ENCODE data around the gene WDR26.
A peak's percentile ranks its signal among the peaks of the same experiment; 100 is the strongest.
"Not testable (repeated sequence)": the region's sequence is repeated elsewhere in the genome, so short reads cannot be mapped to it uniquely, and the experiment has no call there.

The WDR26 gene

DNA sequence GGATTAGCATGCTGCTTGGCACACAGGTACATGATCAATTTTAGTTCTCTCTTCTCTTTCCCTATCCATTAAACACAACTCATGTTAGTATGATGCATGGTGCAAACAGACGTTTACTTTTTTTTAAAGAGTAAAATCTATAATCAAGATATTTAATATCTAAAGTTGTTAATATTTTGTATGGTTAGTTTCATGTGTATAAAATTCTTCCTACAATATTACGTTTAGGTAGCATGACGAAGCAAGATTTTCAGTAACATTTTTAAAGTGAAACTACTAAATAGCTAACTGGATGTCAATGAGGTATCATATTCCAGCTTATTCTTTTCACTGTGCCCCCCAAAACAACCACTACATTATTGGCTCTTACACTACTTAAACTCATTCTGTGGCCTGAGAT lies 41.3 kb downstream of the WDR26 start:
- no peak for DNase-seq (ENCODE audit: low spot score)

DNA sequence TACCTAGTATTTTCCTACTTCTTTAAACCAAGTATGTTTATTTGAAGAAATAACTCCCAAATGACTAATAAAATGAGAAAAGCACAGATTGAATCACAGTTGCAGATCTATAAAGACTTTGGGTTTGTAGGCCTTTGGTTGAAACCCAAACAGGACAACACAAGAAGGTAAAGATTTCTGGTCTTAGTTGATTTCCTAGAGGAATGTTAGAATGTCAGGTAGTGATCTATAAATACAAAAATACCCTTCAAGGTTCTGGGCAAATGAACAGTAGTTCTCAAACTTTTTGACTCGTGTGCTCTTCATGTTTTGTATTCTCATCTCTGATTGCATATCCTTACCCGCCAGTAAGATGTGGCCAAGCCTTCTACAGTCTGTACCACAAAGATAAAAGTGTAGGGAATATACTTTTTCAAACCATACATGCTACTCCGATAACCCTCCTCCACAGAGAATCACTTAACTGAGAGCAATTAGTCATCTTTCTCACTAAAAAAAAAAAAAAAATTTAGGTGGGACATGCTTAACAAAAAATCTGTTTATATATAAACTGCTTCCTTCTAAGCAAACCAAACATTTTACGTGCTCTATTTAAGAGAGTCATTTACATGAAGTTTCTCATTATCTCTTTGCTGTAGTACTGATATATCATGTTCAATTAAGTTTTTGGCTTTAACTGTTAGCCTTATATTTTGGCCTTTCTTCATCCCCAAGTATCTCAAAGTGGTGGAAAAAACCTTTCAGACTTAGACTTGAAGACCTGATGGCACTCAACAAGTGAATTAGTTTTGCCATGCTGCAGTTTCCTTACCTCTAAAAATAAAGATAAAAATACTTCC lies 42.0 kb downstream of the WDR26 start:
- no peak for DNase-seq (ENCODE audit: low spot score)

DNA sequence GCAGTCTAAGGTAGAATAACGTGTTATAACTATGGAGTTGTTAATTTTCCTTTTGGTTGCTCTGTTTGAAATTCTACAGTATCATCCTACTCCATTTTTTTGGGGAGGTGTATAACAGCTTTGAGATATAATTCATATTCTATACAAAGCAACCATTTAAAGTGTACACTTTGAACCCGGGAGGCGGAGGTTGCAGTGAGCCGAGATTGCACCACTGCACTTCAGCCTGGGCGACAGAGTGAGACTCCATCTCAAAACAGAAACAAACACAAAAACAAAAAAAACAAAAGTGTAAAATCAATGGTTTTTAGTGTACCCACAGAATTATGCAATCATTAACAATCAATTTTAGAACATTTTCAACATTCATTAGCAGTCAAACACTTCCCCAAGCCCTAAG lies 44.1 kb downstream of the WDR26 start:
- no peak for DNase-seq (ENCODE audit: low spot score)

DNA sequence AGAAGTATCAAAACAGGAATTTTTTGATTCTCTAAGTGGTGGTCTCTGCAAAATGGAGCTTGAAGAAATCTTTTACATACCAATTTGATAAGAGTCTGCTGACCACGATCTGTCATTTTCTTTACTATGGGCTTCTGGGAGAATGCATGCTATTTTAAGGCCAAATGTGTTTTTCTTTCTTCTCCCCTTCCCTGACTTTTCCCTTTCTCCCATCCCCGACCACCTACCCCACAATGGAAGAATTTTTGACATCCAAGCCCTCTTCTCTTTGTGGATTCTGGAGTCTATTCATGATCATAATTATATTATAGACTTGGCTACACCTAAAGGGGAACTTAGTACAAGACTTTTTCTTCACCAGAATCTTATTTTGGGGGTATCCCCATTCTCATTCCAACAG lies 46.7 kb downstream of the WDR26 start:
- no peak for DNase-seq (ENCODE audit: low spot score)

DNA sequence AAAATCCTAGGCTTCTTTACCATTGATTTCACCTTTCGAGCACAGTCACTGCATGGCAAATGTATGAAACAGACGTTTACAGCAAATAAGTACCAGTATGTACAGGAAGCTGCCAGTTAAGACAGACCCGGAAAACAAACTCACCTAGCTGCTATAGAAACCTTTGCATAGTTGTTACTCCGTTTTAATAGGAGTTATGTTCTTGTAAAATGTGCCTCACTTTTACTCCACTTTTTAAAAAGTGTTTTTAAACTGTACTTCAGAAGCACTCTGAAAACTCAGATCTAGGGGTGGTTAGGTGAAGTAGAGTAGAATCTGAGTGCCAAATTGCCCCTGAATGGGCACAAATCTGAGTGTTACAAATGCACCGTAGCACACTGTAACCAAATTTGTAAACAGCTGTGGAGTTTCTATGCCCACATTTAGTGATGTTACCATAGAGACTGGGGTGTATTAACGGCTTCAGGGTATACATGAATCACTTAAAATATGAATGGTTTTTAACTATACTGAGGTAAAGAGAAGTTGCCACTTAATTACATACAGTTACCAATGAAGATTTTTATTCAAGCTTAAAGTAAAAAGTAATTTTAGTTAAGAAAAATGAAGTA lies 47.2 kb downstream of the WDR26 start:
- DNase-seq (ENCODE audit: low spot score), result no peak

GRCh38 chr1:224383218-224383617 lies 51.4 kb downstream of the WDR26 start:
- no peak for DNase-seq (ENCODE audit: low spot score)

DNA sequence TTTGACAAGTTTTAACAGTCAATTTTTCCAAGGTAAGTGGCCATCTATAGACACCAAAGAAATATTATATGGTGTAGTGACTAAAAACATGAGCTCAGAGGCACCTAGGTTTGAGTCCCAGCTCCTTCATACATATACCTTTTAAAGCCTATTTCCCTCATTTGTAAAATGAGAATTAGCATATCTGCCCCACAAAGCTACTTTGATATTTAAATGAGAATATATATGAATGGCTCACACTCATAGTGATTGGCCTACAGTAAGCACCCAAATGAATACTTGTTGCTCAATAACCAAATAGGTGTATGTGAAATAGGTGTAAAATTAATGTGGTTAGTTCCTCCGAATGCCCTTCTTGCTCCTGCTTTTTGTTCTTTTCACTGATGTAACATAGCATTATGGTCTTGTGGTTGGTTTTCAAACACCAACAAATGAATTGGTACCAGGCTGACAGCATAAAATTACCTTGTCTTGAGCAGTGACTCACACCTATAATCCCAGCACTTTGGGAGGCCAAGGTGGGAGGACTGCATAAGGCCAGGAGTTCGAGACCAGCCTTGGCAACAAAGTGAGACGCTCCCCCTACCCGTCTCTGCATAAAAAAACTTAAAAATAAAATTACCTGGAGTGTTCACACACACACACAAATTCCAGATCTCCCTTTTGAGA lies 52.6 kb downstream of the WDR26 start:
- DNase-seq (ENCODE audit: low spot score), result no peak

- no peak for DNase-seq (ENCODE audit: low spot score)
These were observed 54.6 kb downstream of the WDR26 start for GRCh38 chr1:224380003-224380402.

DNA sequence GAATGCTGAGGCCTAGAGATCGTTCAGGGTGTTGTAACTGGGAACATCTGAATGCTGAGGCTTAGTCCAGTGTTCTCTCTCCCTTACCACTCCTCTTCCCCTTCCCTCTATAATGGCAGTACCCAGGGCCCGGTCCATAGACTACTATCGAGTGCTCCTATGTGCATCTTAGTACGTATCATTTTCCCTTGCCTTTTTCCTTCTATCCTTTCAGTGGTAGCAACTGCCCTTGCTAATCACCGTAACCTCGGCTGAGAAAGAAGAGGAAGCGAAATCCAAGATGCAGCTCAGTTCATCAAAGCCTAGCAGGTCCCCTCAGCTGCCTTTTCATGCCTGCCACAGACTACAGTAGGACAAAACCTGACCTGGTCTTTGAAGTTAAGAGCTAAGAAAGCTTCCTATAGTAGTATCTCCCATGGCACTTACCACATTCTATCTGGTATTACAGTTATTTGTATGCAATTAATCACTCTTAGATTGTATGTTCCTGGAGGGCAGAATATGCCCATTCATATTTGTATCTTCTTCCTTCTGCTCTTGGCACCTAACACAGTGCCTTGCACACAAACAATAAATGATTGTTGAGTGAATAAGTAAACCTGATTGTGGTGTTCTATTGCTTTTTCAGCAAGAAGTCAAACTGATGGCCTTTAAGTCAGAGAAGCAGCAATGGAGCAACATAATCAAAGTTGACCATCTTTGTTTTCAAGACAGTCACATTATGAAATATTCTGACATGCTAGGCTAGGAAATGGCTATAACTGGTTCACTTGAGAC lies 55.6 kb downstream of the WDR26 start:
- DNase-seq (ENCODE audit: low spot score), result no peak

DNA sequence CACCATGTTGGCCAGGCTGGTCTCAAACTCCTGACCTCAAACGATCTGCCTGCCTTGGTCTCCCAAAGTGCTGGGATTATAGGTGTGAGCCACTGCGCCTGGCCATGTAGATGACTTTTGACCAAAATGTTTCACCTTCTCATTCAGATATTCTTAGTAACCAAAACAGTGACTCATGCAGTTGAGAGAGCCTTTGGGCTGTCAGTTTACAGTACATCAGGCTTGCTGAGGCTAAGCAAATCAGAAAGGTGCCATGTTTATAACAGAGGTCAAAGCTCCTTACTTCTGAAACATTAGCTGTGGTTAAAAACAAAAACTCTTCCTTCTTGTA lies 57.0 kb downstream of the WDR26 start:
- DNase-seq (ENCODE audit: low spot score), result no peak

DNA sequence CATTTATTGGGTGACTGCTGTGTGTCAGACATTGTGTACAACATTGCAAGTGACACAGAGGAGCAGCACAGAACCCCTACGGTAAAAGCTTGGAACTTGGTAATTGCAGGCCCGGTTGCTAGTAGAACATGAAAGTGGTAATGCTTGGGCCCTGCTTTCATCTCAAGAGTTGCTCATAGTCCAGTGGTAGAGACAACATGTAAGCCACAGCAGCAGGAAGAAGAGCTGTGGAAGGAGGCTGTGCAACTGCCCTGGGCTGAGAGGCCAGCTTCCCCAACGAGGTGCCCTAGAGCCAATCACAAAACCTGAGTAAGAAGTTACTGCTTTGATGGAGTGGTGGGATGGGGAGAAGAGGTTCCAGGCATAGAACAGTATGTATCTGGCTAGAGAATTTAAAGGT lies 59.5 kb downstream of the WDR26 start:
- no peak for DNase-seq (ENCODE audit: low spot score)

DNA sequence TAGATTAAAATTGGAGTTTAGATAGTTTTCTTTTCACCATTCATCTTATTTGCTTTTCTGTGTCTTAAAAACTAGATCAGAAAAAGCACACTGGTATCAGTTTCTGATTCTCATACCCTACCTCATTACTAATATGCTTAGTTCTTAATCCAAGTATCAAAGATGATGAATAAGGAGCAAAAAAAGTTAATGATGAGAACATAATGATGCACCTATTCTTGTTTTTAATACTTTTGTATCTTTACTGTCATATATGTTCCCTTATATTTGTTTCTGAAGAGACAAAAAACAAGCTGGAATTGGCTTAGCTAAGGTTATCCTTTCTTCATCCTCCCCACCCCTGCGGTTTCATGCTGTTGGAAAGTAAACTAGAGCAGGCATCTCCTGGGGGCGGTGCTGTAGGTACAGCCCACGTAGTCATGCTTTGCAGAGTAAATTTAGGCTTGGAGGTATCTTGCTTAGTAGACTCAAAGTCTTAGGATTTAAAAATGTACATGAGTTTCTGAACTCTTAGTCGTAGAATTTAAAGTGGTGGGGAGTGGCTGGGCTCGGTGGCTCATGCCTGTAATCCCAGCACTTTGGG lies 61.5 kb downstream of the WDR26 start:
- DNase-seq (ENCODE audit: low spot score), result no peak

- DNase-seq (ENCODE audit: low spot score), result no peak
These were observed 66.2 kb downstream of the WDR26 start for GRCh38 chr1:224368409-224368808.

DNA sequence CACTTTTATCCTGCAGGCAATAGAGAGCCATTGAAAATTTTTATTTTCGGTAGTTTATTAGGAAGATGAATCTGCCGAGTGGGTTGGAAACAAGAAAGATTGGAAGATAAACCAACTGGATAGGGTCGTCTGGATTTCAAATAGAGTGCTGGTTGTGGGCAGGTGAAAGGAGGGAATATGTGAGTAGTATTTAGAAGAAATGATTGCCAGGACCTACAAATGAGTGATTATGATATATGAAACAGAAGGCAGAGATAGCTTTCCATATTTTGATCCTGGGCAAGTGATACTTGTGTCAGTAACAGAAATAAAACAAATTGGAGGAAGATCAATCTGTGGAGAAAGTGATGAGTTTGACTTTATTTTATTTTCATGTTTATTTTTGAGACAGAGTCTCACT lies 75.4 kb downstream of the WDR26 start:
- no peak for DNase-seq (ENCODE audit: low spot score)

- no peak for DNase-seq (ENCODE audit: low spot score)
These were observed 76.4 kb downstream of the WDR26 start for GRCh38 chr1:224358237-224358636.

DNA sequence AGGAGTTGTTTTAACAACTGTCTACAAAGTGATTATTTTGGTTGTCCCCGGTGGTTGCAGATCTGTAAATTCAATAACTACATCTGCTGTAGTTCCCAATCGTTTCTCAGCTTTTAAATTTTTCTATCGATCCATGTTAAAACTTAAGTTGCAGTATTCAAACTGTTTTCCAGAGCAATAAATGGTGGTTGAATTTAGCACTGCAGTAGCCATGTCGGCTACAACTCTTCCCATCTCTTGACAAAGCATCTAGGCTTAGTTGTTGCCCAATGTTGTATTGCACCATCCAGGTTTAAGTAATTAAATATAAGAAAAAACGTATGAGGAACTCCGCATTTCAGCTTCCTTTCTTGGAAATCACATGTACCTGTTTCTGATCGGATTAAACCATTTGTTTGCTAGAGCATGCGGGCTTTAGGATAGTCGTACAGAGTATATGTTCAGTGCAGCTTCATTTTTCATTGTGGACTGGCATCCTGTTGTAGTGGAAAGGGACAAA lies 76.9 kb downstream of the WDR26 start:
- peak; percentile 31 for DNase-seq (ENCODE audit: low spot score)

- peak; percentile 96 for DNase-seq (ENCODE audit: low spot score)
These were observed 77.6 kb downstream of the WDR26 start, which contains the start of gene CNIH4 for GRCh38 chr1:224356685-224357625. TSS of gene CNIH4 (plus strand) at chr1:224356879. CDS start at chr1:224356925, 46 bp downstream.

DNA sequence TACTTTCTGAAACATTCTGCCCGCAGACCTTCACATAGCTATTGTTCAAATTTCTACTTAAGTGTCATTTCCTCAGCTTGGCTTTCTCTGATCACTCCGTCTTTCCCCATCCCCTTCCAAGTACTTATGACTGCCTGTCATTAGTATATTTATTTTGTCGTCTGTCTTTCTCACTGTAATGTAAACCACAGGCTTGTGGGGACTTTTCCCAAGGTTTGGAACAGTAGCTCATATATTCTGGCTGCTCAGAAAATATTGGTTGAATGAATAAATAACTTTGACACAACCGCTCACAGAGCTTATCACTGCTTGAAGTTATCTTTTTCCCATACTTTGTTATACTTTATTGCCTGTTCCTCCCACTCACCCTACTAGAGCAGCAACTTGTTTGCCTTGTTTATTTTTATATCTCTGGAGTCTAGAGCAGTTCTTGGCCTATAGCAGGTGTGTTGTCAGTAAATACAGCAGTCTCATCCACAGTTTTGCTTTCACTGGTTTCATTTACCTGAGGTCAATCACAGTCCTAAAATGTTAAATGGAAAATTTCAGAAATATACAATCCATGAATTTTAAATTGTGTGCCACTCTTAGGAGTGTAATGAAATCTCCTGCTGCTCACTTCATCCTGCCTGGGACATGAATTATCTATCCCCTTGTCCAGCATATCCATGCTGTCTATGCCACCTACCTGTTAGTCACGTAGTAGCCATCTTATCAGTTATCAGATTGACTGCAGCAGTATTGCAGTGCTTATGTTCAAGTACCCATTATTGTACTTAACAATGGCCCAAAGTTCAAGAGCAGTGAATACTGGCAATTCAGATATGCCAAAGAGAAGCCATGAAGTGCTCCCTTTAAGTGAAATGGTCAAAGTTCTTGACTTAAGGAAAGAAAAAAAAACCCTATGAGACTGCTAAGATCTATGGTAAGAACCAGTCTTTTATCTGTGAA lies 80.3 kb downstream of the WDR26 start:
- DNase-seq (ENCODE audit: low spot score), result no peak

GRCh38 chr1:224352436-224353085 lies 82.0 kb downstream of the WDR26 start:
- DNase-seq (ENCODE audit: low spot score), result not testable (repeated sequence)

All from SW480 (cell line).